HepG2 (cell line): ENCODE data around the gene SEPHS2. TPM values are rescaled to one million over a fixed set of nuclear protein-coding genes. Genes with fewer than 3 reads are reported as not detected.

ENCODE experiments used
- ARID2 ChIP-seq: sonication (generic); formaldehyde crosslinking; IDR thresholded peaks from 2 replicates; pipeline ENCODE4 v1.8.1; 2022; ENCODE audit warnings: mild to moderate bottlenecking, missing genetic modification reagents, borderline replicate concordance
- CREM ChIP-seq, 2 experiments: sonication (generic) in 1 of 2; formaldehyde crosslinking in 1 of 2; IDR thresholded peaks; 2 replicates each; pipeline versions ENCODE4 v1.4.0 to v1.6.1; 2016 to 2020; ENCODE audit warnings: antibody characterized with exemption in 1 of 2, mild to moderate bottlenecking in 1 of 2, missing genetic modification reagents in 1 of 2
- HNRNPL ChIP-seq: fragments of 200-400 bp; formaldehyde crosslinking; IDR thresholded peaks from 2 replicates; pipeline ENCODE4 v1.6.1; 2017; ENCODE audit warnings: mild to moderate bottlenecking, low read depth, low read length
- KDM2A ChIP-seq: sonication (generic); formaldehyde crosslinking; IDR thresholded peaks from 2 replicates; pipeline ENCODE4 v1.4.0; 2020; ENCODE audit warnings: low read depth, missing genetic modification reagents, borderline replicate concordance
- NAIF1 ChIP-seq: sonication (generic); formaldehyde crosslinking; IDR thresholded peaks from 2 replicates; pipeline ENCODE4 v1.5.0; 2020; ENCODE audit warnings: mild to moderate bottlenecking, missing genetic modification reagents, borderline replicate concordance
- NPAS2 ChIP-seq: sonication (generic); formaldehyde crosslinking; IDR thresholded peaks from 2 replicates; pipeline ENCODE4 v1.8.0; 2022; ENCODE audit warnings: mild to moderate bottlenecking, missing genetic modification reagents, borderline replicate concordance
- NR2F1 ChIP-seq, 2 experiments: fragments of 450-650 bp in 1 of 2; formaldehyde crosslinking in 1 of 2; IDR thresholded peaks; 2 replicates each; pipeline versions ENCODE4 v1.5.0 to v1.6.1; 2016 to 2020; ENCODE audit warnings: mild to moderate bottlenecking in 1 of 2, missing compliant biosample characterization in 1 of 2, missing genetic modification reagents in 1 of 2, moderate library complexity in 1 of 2
- PLRG1 ChIP-seq: fragments of 450-650 bp; conservative IDR thresholded peaks from 2 replicates; pipeline ENCODE4 v1.6.1; 2016
- REST ChIP-seq, 2 experiments: IDR thresholded peaks; 2 replicates each; pipeline ENCODE4 v1.6.1; 2011 to 2012; ENCODE audit warnings: low read length in 2 of 2, borderline replicate concordance in 1 of 2, low read depth in 1 of 2, mild to moderate bottlenecking in 1 of 2, moderate library complexity in 1 of 2
- RXRA ChIP-seq: sonication (generic); formaldehyde crosslinking; IDR thresholded peaks from 2 replicates; pipeline ENCODE4 v1.5.1; 2020; ENCODE audit warnings: missing genetic modification reagents
- TCF7 ChIP-seq: sonication (generic); IDR thresholded peaks from 2 replicates; pipeline ENCODE4 v1.6.1; 2016; ENCODE audit warnings: antibody characterized with exemption, low read depth
- ZMYM3 ChIP-seq: sonication (generic); formaldehyde crosslinking; IDR thresholded peaks from 2 replicates; pipeline ENCODE4 v1.5.1; 2020; ENCODE audit warnings: mild to moderate bottlenecking, missing genetic modification reagents
- ZNF33B ChIP-seq: sonication (generic); formaldehyde crosslinking; IDR thresholded peaks from 2 replicates; pipeline ENCODE4 v1.5.1; 2020; ENCODE audit warnings: mild to moderate bottlenecking, missing genetic modification reagents
- ZNF441 ChIP-seq: sonication (generic); formaldehyde crosslinking; IDR thresholded peaks from 2 replicates; pipeline ENCODE4 v1.7.0; 2021; ENCODE audit warnings: missing genetic modification reagents, borderline replicate concordance
- ZNF670 ChIP-seq: sonication (generic); formaldehyde crosslinking; IDR thresholded peaks from 2 replicates; pipeline ENCODE4 v1.8.0; 2022; ENCODE audit warnings: mild to moderate bottlenecking, missing genetic modification reagents, borderline replicate concordance
- ZNF781 ChIP-seq: sonication (generic); formaldehyde crosslinking; IDR thresholded peaks from 2 replicates; pipeline ENCODE4 v1.5.1; 2020; ENCODE audit warnings: borderline replicate concordance, mild to moderate bottlenecking, missing genetic modification reagents; ENCODE audit errors: not compliant biosample characterization
- polyA plus RNA-seq, 8 experiments: library from polyadenylated mRNA; depleted of rRNA in 3 of 8; stranded (reverse) in 7 of 8; unstranded in 1 of 8; fragments of >200 nt; fragmentation: Illumina TruSeq in 4 of 8; extraction: Trizol in 4 of 8; gene quantifications; 2 replicates each; pipeline versions ENCODE4 v1.2.1 to v1.2.3, GENCODE V29; 2011 to 2016; ENCODE audit warnings: low read depth in 4 of 8, missing spikeins in 1 of 8, mixed read lengths in 1 of 8; ENCODE audit not compliant: insufficient read depth in 1 of 8
- total RNA-seq, 5 experiments: library from RNA; depleted of rRNA; stranded (reverse); fragments of >200 nt; fragmentation: Illumina TruSeq; extraction: Trizol; gene quantifications; 2 replicates each; pipeline ENCODE4 v1.2.3, GENCODE V29; 2016; ENCODE audit warnings: low read depth in 1 of 5
- TF ChIP-seq, protein P1 (sequence below): sonication (generic); formaldehyde crosslinking; IDR thresholded peaks from 2 replicates; pipeline ENCODE4 v1.5.0; 2020; ENCODE audit warnings: mild to moderate bottlenecking, missing genetic modification reagents
- TF ChIP-seq, protein P2 (sequence below): sonication (generic); formaldehyde crosslinking; IDR thresholded peaks from 2 replicates; pipeline ENCODE4 v1.4.0; 2020; ENCODE audit warnings: missing genetic modification reagents, borderline replicate concordance
- TF ChIP-seq, protein P3 (sequence below): sonication (generic); formaldehyde crosslinking; IDR thresholded peaks from 2 replicates; pipeline ENCODE4 v1.4.0; 2020; ENCODE audit warnings: missing genetic modification reagents
- TF ChIP-seq, protein P4 (sequence below): sonication (generic); formaldehyde crosslinking; IDR thresholded peaks from 2 replicates; pipeline ENCODE4 v1.8.1; 2023; ENCODE audit warnings: mild to moderate bottlenecking, missing genetic modification reagents, borderline replicate concordance

Gene SEPHS2
- total and polyA plus RNA-seq, 2 of the 13 experiments (the other 11 are each of a cell fraction or from before 2014, with no cell fraction given) = 20.7 to 127 TPM

DNA sequence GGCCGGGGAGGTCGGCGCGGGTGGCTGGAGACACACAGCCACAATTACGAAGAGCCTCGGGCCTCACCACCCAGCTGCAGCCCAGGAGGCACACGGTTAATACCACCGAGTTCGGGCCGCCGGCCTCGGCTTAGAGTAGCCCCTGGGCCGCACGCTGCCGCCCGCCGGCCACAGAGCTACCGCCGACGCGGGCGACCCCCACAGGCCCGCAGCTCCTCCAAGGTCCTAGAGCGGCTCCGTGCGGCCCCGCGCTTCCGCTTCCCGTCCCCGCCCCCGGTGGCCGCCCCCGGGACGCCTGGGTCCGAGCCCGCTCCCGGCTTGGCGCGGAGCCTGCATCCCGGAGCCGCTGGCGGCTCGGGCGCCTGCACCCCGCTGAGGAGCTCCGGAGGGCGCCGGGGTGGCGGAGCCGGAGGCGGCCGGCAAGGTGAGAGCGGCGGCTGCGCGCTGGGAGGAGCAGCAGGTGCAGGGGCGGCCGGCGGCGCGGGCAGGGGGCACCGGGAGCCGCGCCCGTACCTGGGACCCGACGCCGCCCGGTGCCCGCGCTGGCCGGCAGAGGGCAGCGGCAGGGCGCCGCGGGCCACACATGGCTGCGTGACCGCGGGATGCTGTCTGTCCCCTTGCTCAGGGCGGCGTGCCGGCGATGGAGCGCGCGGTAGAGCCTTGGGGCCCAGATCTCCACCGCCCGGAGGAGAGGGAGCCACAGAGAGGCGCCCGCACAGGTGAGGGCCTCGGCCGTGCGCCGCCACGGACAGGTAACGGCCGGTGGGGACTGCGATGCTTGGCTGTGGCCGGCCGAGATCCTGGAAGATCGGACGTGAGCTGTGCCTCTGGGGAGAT, 50.3 kb downstream of the SEPHS2 start, which contains the start of gene ZNF48 (continued):
- TF ChIP-seq, protein P1, sequence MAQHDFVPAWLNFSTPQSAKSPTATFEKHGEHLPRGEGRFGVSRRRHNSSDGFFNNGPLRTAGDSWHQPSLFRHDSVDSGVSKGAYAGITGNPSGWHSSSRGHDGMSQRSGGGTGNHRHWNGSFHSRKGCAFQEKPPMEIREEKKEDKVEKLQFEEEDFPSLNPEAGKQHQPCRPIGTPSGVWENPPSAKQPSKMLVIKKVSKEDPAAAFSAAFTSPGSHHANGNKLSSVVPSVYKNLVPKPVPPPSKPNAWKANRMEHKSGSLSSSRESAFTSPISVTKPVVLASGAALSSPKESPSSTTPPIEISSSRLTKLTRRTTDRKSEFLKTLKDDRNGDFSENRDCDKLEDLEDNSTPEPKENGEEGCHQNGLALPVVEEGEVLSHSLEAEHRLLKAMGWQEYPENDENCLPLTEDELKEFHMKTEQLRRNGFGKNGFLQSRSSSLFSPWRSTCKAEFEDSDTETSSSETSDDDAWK = no peak
- peak; percentile 86 for TF ChIP-seq ZMYM3
- TF ChIP-seq, protein P2, sequence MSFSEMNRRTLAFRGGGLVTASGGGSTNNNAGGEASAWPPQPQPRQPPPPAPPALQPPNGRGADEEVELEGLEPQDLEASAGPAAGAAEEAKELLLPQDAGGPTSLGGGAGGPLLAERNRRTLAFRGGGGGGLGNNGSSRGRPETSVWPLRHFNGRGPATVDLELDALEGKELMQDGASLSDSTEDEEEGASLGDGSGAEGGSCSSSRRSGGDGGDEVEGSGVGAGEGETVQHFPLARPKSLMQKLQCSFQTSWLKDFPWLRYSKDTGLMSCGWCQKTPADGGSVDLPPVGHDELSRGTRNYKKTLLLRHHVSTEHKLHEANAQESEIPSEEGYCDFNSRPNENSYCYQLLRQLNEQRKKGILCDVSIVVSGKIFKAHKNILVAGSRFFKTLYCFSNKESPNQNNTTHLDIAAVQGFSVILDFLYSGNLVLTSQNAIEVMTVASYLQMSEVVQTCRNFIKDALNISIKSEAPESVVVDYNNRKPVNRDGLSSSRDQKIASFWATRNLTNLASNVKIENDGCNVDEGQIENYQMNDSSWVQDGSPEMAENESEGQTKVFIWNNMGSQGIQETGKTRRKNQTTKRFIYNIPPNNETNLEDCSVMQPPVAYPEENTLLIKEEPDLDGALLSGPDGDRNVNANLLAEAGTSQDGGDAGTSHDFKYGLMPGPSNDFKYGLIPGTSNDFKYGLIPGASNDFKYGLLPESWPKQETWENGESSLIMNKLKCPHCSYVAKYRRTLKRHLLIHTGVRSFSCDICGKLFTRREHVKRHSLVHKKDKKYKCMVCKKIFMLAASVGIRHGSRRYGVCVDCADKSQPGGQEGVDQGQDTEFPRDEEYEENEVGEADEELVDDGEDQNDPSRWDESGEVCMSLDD = no peak
- TF ChIP-seq ZNF781 (CRISPR knock-in tag) = no peak
- TF ChIP-seq NPAS2 = no peak
- TF ChIP-seq NAIF1 (CRISPR knock-in tag) = no peak
- TF ChIP-seq NR2F1 (CRISPR knock-in tag; IDR thresholded peaks at IDR 0.05) = no peak
- TF ChIP-seq RXRA = no peak; the same call in 1 of the 2 replicates
- no peak for TF ChIP-seq PLRG1
- TF ChIP-seq ZNF670 (CRISPR knock-in tag) = no peak
- no peak for TF ChIP-seq TCF7
- peak in 1 of 2 experiments; percentile 61; a peak in 1 of 4 replicates for TF ChIP-seq REST (IDR thresholded peaks at IDR 0.05; ENCODE audit: borderline replicate concordance in 1 of 2, low read depth in 1 of 2, low read length in 2 of 2)
- peak; percentile 76; the same call in 1 of the 2 replicates for TF ChIP-seq ZNF441
- TF ChIP-seq CREM (IDR thresholded peaks at IDR 0.05) = no peak
- no peak for TF ChIP-seq CREM (CRISPR knock-in tag; IDR thresholded peaks at IDR 0.05)
- no peak for TF ChIP-seq ARID2 (CRISPR knock-in tag)
- TF ChIP-seq, protein P3, sequence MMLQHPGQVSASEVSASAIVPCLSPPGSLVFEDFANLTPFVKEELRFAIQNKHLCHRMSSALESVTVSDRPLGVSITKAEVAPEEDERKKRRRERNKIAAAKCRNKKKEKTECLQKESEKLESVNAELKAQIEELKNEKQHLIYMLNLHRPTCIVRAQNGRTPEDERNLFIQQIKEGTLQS = no peak; the same call in 1 of the 2 replicates
- TF ChIP-seq, protein P4, sequence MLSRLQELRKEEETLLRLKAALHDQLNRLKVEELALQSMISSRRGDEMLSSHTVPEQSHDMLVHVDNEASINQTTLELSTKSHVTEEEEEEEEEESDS = no peak
- TF ChIP-seq ZNF33B (CRISPR knock-in tag) = peak; percentile 79
- TF ChIP-seq HNRNPL = 0 out of 2 replicates have a peak, but pooled peaks have one; percentile 20
- TF ChIP-seq KDM2A (CRISPR knock-in tag) = peak; percentile 83; the same call in 1 of the 2 replicates
